ENCODE measurements around the gene AMFR.

Gene AMFR

GRCh38 chr16:56363781-56364565, 61.4 kb downstream of the AMFR start:
- Histone ChIP-seq H3K9me3 (ENCODE audit: severe bottlenecking) (no peaks in the 10 kb centered on the region), H3K27me3 (ENCODE audit: insufficient read depth, low read depth, severe bottlenecking) (no peaks in the 10 kb centered on the region), H3K36me3 (peaks cover 48% of the 10 kb centered on the region), H3K27ac (no peak overlapping the region), H3K4me3 (ENCODE audit: low read depth, low read length) (no peak overlapping the region)
- DNase-seq = no peak
- no peak for TF ChIP-seq CTCF (IDR thresholded peaks at IDR 0.05; ENCODE audit: low read depth, low read length)

- Histone ChIP-seq H3K4me3 (ENCODE audit: low read depth, low read length) (no peak overlapping the region), H3K9me3 (ENCODE audit: severe bottlenecking) (no peaks in the 10 kb centered on the region), H3K36me3 (peaks cover 42% of the 10 kb centered on the region), H3K27ac (no peak overlapping the region), H3K27me3 (ENCODE audit: insufficient read depth, low read depth, severe bottlenecking) (no peaks in the 10 kb centered on the region)
- DNase-seq = no peak
- TF ChIP-seq CTCF (IDR thresholded peaks at IDR 0.05; ENCODE audit: low read depth, low read length) = no peak
Observed at GRCh38 chr16:56363181-56363716, 62.1 kb downstream of the AMFR start.

GRCh38 chr16:56362706-56363105, 62.6 kb downstream of the AMFR start:
- no peak for DNase-seq
- no peak for TF ChIP-seq CTCF (IDR thresholded peaks at IDR 0.05; ENCODE audit: low read depth, low read length)
- Histone ChIP-seq H3K36me3 (peaks cover 41% of the 10 kb centered on the region), H3K27me3 (ENCODE audit: insufficient read depth, low read depth, severe bottlenecking) (no peaks in the 10 kb centered on the region), H3K9me3 (ENCODE audit: severe bottlenecking) (no peaks in the 10 kb centered on the region), H3K4me3 (ENCODE audit: low read depth, low read length) (no peak overlapping the region), H3K27ac (no peak overlapping the region)

- Histone ChIP-seq H3K9me3 (ENCODE audit: severe bottlenecking) (no peaks in the 10 kb centered on the region), H3K27me3 (ENCODE audit: insufficient read depth, low read depth, severe bottlenecking) (no peaks in the 10 kb centered on the region), H3K4me3 (ENCODE audit: low read depth, low read length) (no peak overlapping the region), H3K27ac (no peak overlapping the region), H3K36me3 (peaks cover 35% of the 10 kb centered on the region)
- no peak for TF ChIP-seq CTCF (IDR thresholded peaks at IDR 0.05; ENCODE audit: low read depth, low read length)
- DNase-seq = no peak
Observed at GRCh38 chr16:56362057-56362655, 63.2 kb downstream of the AMFR start.

GRCh38 chr16:56360117-56361008, 65.0 kb downstream of the AMFR start:
- Histone ChIP-seq H3K36me3 (peaks cover 25% of the 10 kb centered on the region), H3K9me3 (ENCODE audit: severe bottlenecking) (no peaks in the 10 kb centered on the region), H3K27me3 (ENCODE audit: insufficient read depth, low read depth, severe bottlenecking) (no peaks in the 10 kb centered on the region), H3K4me3 (ENCODE audit: low read depth, low read length) (no peak overlapping the region), H3K27ac (no peak overlapping the region)
- no peak for DNase-seq
- no peak for TF ChIP-seq CTCF (IDR thresholded peaks at IDR 0.05; ENCODE audit: low read depth, low read length)
